Neural cell (in vitro differentiated cells): ENCODE results near the gene HS3ST5.

Experiments
- CTCF ChIP-seq: fragments of 450-650 bp; IDR thresholded peaks from 2 replicates; pipeline ENCODE4 v1.5.1; 2014; ENCODE audit warnings: antibody characterized with exemption, mild to moderate bottlenecking, moderate library complexity; ENCODE audit not compliant: poor library complexity, severe bottlenecking
- EP300 ChIP-seq: fragments of 450-650 bp; conservative IDR thresholded peaks from 2 replicates; pipeline ENCODE4 v1.6.1; 2014; ENCODE audit warnings: antibody characterized with exemption, mild to moderate bottlenecking, moderate library complexity; ENCODE audit not compliant: poor library complexity, severe bottlenecking
- EZH2 ChIP-seq: fragments of 200-600, 300-800 bp; shearing (Covaris generic), sonication (generic); IDR thresholded peaks from 2 replicates; pipeline ENCODE4 v1.6.1; 2014; ENCODE audit warnings: antibody characterized with exemption, low read length, borderline replicate concordance, mild to moderate bottlenecking; ENCODE audit not compliant: insufficient read depth, poor library complexity, severe bottlenecking
- MXI1 ChIP-seq: fragments of 450-650 bp; conservative IDR thresholded peaks from 2 replicates; pipeline ENCODE4 v1.6.1; 2014; ENCODE audit warnings: antibody characterized with exemption, mild to moderate bottlenecking; ENCODE audit not compliant: poor library complexity, severe bottlenecking
- RAD21 ChIP-seq: fragments of 450-650 bp; conservative IDR thresholded peaks from 2 replicates; pipeline ENCODE4 v1.6.1; 2014; ENCODE audit warnings: antibody characterized with exemption, mild to moderate bottlenecking, moderate library complexity
- REST ChIP-seq: IDR thresholded peaks from 2 replicates; pipeline ENCODE4 v1.6.1; 2012; ENCODE audit warnings: borderline replicate concordance
- SMC3 ChIP-seq: fragments of 450-650 bp; conservative IDR thresholded peaks from 2 replicates; pipeline ENCODE4 v1.6.1; 2014; ENCODE audit warnings: antibody characterized with exemption, mild to moderate bottlenecking, moderate library complexity; ENCODE audit not compliant: poor library complexity
- TAF1 ChIP-seq: IDR thresholded peaks from 2 replicates; pipeline ENCODE4 v1.6.1; 2012; ENCODE audit warnings: low read depth

DNA sequence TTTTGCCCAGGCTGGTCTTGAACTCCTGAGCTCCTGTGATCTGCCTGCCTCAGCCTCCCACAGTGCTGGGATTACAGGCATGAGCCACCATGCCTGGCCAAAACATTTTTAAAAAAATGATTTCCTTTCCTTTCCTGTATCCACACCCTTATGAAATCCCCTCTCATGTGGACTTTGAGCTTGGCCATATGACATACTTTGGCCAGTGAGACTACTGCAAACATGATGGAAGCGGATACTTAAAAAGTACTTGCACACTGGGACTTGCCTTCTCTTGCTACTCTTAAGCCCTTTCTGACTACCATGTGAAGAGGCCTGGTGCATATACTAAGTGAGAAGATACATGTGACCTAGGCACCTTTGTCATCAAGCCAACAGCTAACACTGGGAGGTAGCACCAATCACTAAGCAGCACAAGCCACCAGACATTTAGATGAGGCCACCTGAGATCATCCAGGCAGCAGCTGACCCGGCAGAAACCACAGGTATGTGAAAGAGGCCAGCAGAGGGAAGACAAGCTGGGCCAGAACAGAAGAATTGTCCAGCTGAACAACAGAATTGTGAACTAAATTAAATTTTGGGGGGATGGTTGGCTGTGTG is 293.4 kb downstream of the HS3ST5 start:
- no peak for TF ChIP-seq EZH2
- no peak for TF ChIP-seq MXI1
- TF ChIP-seq CTCF = no peak
- TF ChIP-seq RAD21 = no peak
- TF ChIP-seq REST = no peak
- TF ChIP-seq EP300 = no peak
- TF ChIP-seq SMC3 = no peak
- no peak for TF ChIP-seq TAF1
